GM19455 (cell line): ENCODE data around the gene GHDC.
A peak's percentile ranks its signal among the peaks of the same experiment; 100 is the strongest.
"Not testable (repeated sequence)": the region's sequence is repeated elsewhere in the genome, so short reads cannot be mapped to it uniquely, and the experiment has no call there.

Experiments
- ATAC-seq: cut with Tn5 transposase; IDR thresholded peaks from one replicate; pipeline ENCODE4 v1.9.1; 2021; ENCODE audit not compliant: unreplicated experiment

Gene GHDC

GRCh38 chr17:42193969-42194899 is at the start of gene GHDC:
GHDC (minus strand) TSS chr17:42194494; CDS start chr17:42193581, 913 bp downstream.
- peak; percentile 82 for ATAC-seq

GRCh38 chr17:42243493-42243982 is 49.2 kb upstream of the GHDC start:
- ATAC-seq: no peak

GRCh38 chr17:42241871-42242270 is 47.6 kb upstream of the GHDC start:
- no peak for ATAC-seq

GRCh38 chr17:42240863-42241262 is 46.6 kb upstream of the GHDC start:
- not testable (repeated sequence) for ATAC-seq

- no peak for ATAC-seq
These were observed 45.9 kb upstream of the GHDC start for GRCh38 chr17:42240201-42240600.

GRCh38 chr17:42239576-42239975 is 45.3 kb upstream of the GHDC start:
- not testable (repeated sequence) for ATAC-seq

- ATAC-seq: no peak
These were observed 42.5 kb upstream of the GHDC start for GRCh38 chr17:42236760-42237159.

- ATAC-seq: no peak
These were observed 39.7 kb upstream of the GHDC start for GRCh38 chr17:42233994-42234393.

GRCh38 chr17:42233156-42233555 is 38.9 kb upstream of the GHDC start:
- no peak for ATAC-seq

- ATAC-seq: no peak
These were observed 35.9 kb upstream of the GHDC start for GRCh38 chr17:42230225-42230624.

- ATAC-seq: no peak
These were observed 33.8 kb upstream of the GHDC start for GRCh38 chr17:42227849-42228700.

GRCh38 chr17:42225646-42226045 is 31.4 kb upstream of the GHDC start:
- no peak for ATAC-seq

- no peak for ATAC-seq
These were observed 30.4 kb upstream of the GHDC start for GRCh38 chr17:42224651-42225050.

GRCh38 chr17:42221886-42222745 is 27.8 kb upstream of the GHDC start:
- ATAC-seq: no peak

- not testable (repeated sequence) for ATAC-seq
These were observed 25.0 kb upstream of the GHDC start for GRCh38 chr17:42219280-42219679.

- ATAC-seq: no peak
These were observed 19.9 kb upstream of the GHDC start for GRCh38 chr17:42214156-42214555.

- no peak for ATAC-seq
These were observed 18.1 kb upstream of the GHDC start for GRCh38 chr17:42212382-42212781.

- not testable (repeated sequence) for ATAC-seq
These were observed 17.6 kb upstream of the GHDC start for GRCh38 chr17:42211921-42212341.

GRCh38 chr17:42210046-42210445 is 15.8 kb upstream of the GHDC start:
- ATAC-seq: no peak

GRCh38 chr17:42206153-42206612 is 11.9 kb upstream of the GHDC start:
- ATAC-seq: not testable (repeated sequence)
